Femur (tissue), 1 donor: ENCODE results near the gene UBTD2.
"Not testable (repeated sequence)": the region's sequence is repeated elsewhere in the genome, so short reads cannot be mapped to it uniquely, and the experiment has no call there.

Experiments used
- DNase-seq: peaks from one replicate; pipeline ENCODE4 v3.0.0-alpha.2; 2017

UBTD2 gene

GRCh38 chr5:172283020-172283861, at the start of gene UBTD2:
TSS of gene UBTD2 (minus strand) at chr5:172283764. CDS start at chr5:172283665, 99 bp downstream.
- peak; percentile 91 for DNase-seq

GRCh38 chr5:172326901-172327300, 43.3 kb upstream of the UBTD2 start:
- not testable (repeated sequence) for DNase-seq

- DNase-seq, result no peak
These were observed 41.9 kb upstream of the UBTD2 start for GRCh38 chr5:172325452-172325851.

- DNase-seq, result no peak
These were observed 38.7 kb upstream of the UBTD2 start for GRCh38 chr5:172322028-172322965.

GRCh38 chr5:172321593-172321992, 38.0 kb upstream of the UBTD2 start:
- no peak for DNase-seq

- DNase-seq, result no peak
These were observed 36.3 kb upstream of the UBTD2 start for GRCh38 chr5:172319708-172320441.

GRCh38 chr5:172315587-172316493, 32.3 kb upstream of the UBTD2 start:
- no peak for DNase-seq

GRCh38 chr5:172313915-172314314, 30.4 kb upstream of the UBTD2 start:
- peak; percentile 65 for DNase-seq

- DNase-seq, result no peak
These were observed 28.7 kb upstream of the UBTD2 start for GRCh38 chr5:172312286-172312685.

GRCh38 chr5:172311605-172312004, 28.0 kb upstream of the UBTD2 start:
- DNase-seq, result no peak

GRCh38 chr5:172311026-172311425, 27.5 kb upstream of the UBTD2 start:
- no peak for DNase-seq

- DNase-seq, result no peak
These were observed 21.8 kb upstream of the UBTD2 start for GRCh38 chr5:172305380-172305779.

GRCh38 chr5:172303572-172304335, 20.2 kb upstream of the UBTD2 start:
- no peak for DNase-seq

- no peak for DNase-seq
These were observed 19.6 kb upstream of the UBTD2 start for GRCh38 chr5:172303162-172303561.

- DNase-seq, result no peak
These were observed 18.6 kb upstream of the UBTD2 start for GRCh38 chr5:172302047-172302710.

GRCh38 chr5:172299916-172300439, 16.4 kb upstream of the UBTD2 start:
- no peak for DNase-seq

- no peak for DNase-seq
These were observed 11.3 kb upstream of the UBTD2 start for GRCh38 chr5:172294831-172295230.

GRCh38 chr5:172293745-172294342, 10.3 kb upstream of the UBTD2 start:
- no peak for DNase-seq

- peak; percentile 83 for DNase-seq
These were observed 9.6 kb upstream of the UBTD2 start for GRCh38 chr5:172293054-172293744.
